Right atrium auricular region (tissue), 2 donors: Measurements from ENCODE around the gene ANGPTL2. TPM values are rescaled to one million over a fixed set of nuclear protein-coding genes. Genes with fewer than 3 reads are reported as not detected.

Experiments used
- DNase-seq: peaks from one replicate; pipeline ENCODE4 v3.0.0-alpha.2; 2019; ENCODE audit warnings: low spot score
- H3K27ac ChIP-seq, 2 donors: fragments of 200-600 bp; sonication (generic); 1 replicate in 1 of 2; 2 replicates in 1 of 2; pipeline ENCODE4 v1.5.1; 2016 to 2019
- H3K27me3 ChIP-seq, 2 donors: fragments of 200-600 bp; sonication (generic); one replicate each; pipeline versions ENCODE4 v1.5.1 to v1.6.0; 2017 to 2019
- H3K36me3 ChIP-seq: fragments of 200-600 bp; sonication (generic); one replicate; pipeline ENCODE4 v1.5.1; 2016
- H3K4me1 ChIP-seq, 2 donors: fragments of 200-600 bp; sonication (generic); one replicate each; pipeline versions ENCODE4 v1.5.1 to v1.6.0; 2017 to 2019
- H3K4me3 ChIP-seq, 2 donors: fragments of 200-600 bp; sonication (generic); 1 replicate in 1 of 2; 2 replicates in 1 of 2; pipeline ENCODE4 v1.5.1; 2017 to 2019; ENCODE audit warnings: mild to moderate bottlenecking in 1 of 2, moderate library complexity in 1 of 2
- H3K9me3 ChIP-seq, 2 donors: fragments of 200-600 bp; sonication (generic); one replicate each; pipeline ENCODE4 v1.5.1; 2019
- CTCF ChIP-seq, 2 donors: fragments of 200-600 bp; sonication (generic); IDR thresholded peaks; one replicate each; pipeline ENCODE4 v1.5.1; 2019; ENCODE audit warnings: antibody characterized with exemption in 2 of 2
- total RNA-seq, 2 donors: library from RNA; depleted of rRNA; stranded (reverse); fragments of >200 nt; gene quantifications; one replicate each; pipeline ENCODE4 v1.1.0, GENCODE V29; 2016

ANGPTL2 gene
- total RNA-seq, 2 donors from 2014 or later: 42.8 to 55.8 TPM

GRCh38 chr9:127059030-127059429, 63.4 kb downstream of the ANGPTL2 start:
- Histone ChIP-seq H3K4me3 (no peak overlapping the region), H3K4me1 (peaks cover 0 to 35% of the 10 kb centered on the region in 2 donors), H3K9me3 (no peaks in the 10 kb centered on the region), H3K36me3 (no peaks in the 10 kb centered on the region), H3K27ac (no peak overlapping the region), H3K27me3 (no peaks in the 10 kb centered on the region)
- TF ChIP-seq CTCF (IDR thresholded peaks at IDR 0.05): no peak
- DNase-seq: no peak

DNA sequence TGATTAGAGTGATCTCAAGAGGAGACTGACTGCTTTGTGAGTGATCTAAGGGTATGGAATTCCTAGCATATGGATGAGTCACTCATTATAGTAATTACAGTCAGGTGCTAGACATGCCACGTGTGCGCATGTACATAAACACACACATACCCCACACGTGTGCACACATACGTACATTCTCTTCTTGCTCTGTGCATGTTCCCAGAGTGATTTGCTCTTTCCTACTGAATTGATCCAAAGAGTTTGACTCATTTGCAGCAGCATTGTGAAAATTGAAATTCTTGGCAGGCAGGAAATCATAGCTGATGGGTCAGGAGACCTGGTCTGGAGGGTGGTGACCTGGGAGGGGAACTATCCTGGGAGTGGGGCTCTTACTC, 63.8 kb downstream of the ANGPTL2 start:
- Histone ChIP-seq H3K9me3 (no peaks in the 10 kb centered on the region), H3K36me3 (no peaks in the 10 kb centered on the region), H3K4me3 (no peak overlapping the region), H3K27me3 (no peaks in the 10 kb centered on the region), H3K4me1 (peaks cover 0 to 39% of the 10 kb centered on the region in 2 donors), H3K27ac (peak overlapping the region in 1 of 2 donors; percentile 51)
- DNase-seq: peak; percentile 50
- no peak for TF ChIP-seq CTCF (IDR thresholded peaks at IDR 0.05)

GRCh38 chr9:127058011-127058644, 64.3 kb downstream of the ANGPTL2 start:
- peak overlapping the region; percentile 29 to 51 for H3K27ac ChIP-seq
- H3K27me3 ChIP-seq: no peaks in the 10 kb centered on the region
- no peak for TF ChIP-seq CTCF (IDR thresholded peaks at IDR 0.05)
- no peaks in the 10 kb centered on the region for H3K9me3 ChIP-seq
- H3K4me3 ChIP-seq: no peak overlapping the region
- no peaks in the 10 kb centered on the region for H3K36me3 ChIP-seq
- peaks cover 0 to 44% of the 10 kb centered on the region in 2 donors for H3K4me1 ChIP-seq
- no peak for DNase-seq

DNA sequence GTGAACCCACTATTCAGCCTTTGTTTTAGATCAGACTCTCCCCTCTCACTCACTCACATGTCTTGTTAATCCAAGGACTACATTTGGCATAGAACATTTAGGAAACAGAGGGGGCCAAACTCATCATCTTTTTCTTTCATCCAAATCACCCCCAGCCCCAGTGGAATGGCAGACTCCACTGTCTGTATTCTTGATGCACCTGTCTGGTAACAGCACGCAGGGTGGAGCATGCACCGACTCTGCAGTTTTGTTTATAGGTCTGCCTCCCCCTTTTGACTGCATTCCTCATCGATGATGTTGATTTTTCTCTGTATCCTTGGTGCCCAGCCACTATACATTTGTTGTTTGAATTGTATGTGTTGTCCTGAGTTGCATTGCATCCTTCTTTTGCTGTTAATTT, 66.0 kb downstream of the ANGPTL2 start:
- Histone ChIP-seq H3K9me3 (no peaks in the 10 kb centered on the region), H3K27ac (no peak overlapping the region), H3K36me3 (no peaks in the 10 kb centered on the region), H3K4me3 (no peak overlapping the region), H3K4me1 (peaks cover 0 to 53% of the 10 kb centered on the region in 2 donors), H3K27me3 (no peaks in the 10 kb centered on the region)
- no peak for DNase-seq
- TF ChIP-seq CTCF (IDR thresholded peaks at IDR 0.05): no peak

DNA sequence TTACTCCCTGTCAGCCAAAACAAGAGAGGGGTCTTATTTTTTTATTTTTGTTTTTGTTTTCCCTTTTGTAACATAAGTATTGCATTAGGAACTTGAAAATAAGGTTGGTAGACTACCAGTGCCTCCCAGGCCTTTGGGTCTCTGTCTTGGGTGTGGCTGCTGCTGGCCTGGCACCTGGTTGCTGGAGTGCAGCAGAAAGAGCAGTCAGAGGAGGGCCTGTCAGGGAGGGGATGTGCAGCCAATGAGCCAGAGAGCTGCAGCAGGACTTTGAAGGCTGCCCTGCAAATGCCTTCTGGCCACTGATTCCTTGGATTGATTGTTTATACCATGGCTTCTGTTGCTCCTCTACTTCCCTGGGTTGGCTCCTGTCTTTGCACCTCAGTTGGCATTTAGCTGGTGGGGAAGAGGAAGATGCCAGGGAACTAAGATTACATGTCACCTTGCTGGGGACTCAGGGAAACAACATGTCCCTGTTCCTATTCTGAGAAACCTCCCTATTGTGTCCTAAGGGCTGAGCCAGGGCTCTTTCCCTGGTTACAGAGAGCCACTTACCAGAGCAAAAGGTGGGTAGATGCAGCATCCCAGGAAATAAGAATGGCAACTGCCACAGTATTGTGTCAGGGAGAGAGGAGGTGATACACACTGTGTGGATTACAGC, 66.6 kb downstream of the ANGPTL2 start:
- TF ChIP-seq CTCF (IDR thresholded peaks at IDR 0.05): no peak
- no peak for DNase-seq
- no peak overlapping the region for H3K4me3 ChIP-seq
- no peaks in the 10 kb centered on the region for H3K36me3 ChIP-seq
- H3K27me3 ChIP-seq: no peaks in the 10 kb centered on the region
- H3K27ac ChIP-seq: no peak overlapping the region
- H3K4me1 ChIP-seq: peaks cover 0 to 53% of the 10 kb centered on the region in 2 donors
- H3K9me3 ChIP-seq: no peaks in the 10 kb centered on the region
